ENCODE data around the gene NOTCH1.

GRCh38 chr9:136566553-136566895 is 20.7 kb upstream of the NOTCH1 start:
- TF ChIP-seq SIN3A (IDR thresholded peaks at IDR 0.05; ENCODE audit: borderline replicate concordance, insufficient read depth, low read length) = no peak
- TF ChIP-seq FOXP2 (optimal IDR thresholded peaks at IDR 0.05; ENCODE audit: borderline replicate concordance, extremely low read depth, extremely low read length, insufficient read depth) = no peak
